Neutrophil (primary cell): ENCODE results near the gene GPC6.
"Not testable (repeated sequence)": the region's sequence is repeated elsewhere in the genome, so short reads cannot be mapped to it uniquely, and the experiment has no call there.

Experiments used
- H3K27ac ChIP-seq: fragments of 200-600 bp; sonication (generic); 2 replicates; pipeline ENCODE4 v1.5.1; 2016; ENCODE audit warnings: mild to moderate bottlenecking, moderate library complexity
- H3K27me3 ChIP-seq: fragments of 200-600 bp; sonication (generic); 2 replicates; pipeline ENCODE4 v1.6.0; 2016; ENCODE audit warnings: mild to moderate bottlenecking
- H3K36me3 ChIP-seq: fragments of 200-600 bp; sonication (generic); 2 replicates; pipeline ENCODE4 v1.5.1; 2017
- H3K4me1 ChIP-seq, 2 experiments: fragments of 200-600 bp in 1 of 2; sonication (generic) in 1 of 2; 1 replicate in 1 of 2; 2 replicates in 1 of 2; pipeline versions ENCODE4 v1.5.1 to v1.6.1; 2013 to 2016; ENCODE audit warnings: low read depth in 1 of 2, low read length in 1 of 2, mild to moderate bottlenecking in 1 of 2, moderate library complexity in 1 of 2; ENCODE audit not compliant: control insufficient read depth in 1 of 2, insufficient read depth in 1 of 2
- H3K4me3 ChIP-seq, 2 experiments: fragments of 200-600 bp in 1 of 2; sonication (generic) in 1 of 2; 1 replicate in 1 of 2; 2 replicates in 1 of 2; pipeline ENCODE4 v1.5.1; 2013 to 2016; ENCODE audit warnings: low read depth in 1 of 2, low read length in 1 of 2, mild to moderate bottlenecking in 1 of 2, moderate library complexity in 1 of 2
- H3K9me3 ChIP-seq: fragments of 200-600 bp; sonication (generic); 2 replicates; pipeline ENCODE4 v1.5.1; 2016
- TF ChIP-seq, protein P1 (sequence below): fragments of 200-600 bp; sonication (generic); IDR thresholded peaks from 2 replicates; pipeline ENCODE4 v1.5.1; 2016; ENCODE audit warnings: antibody characterized with exemption

The GPC6 gene

DNA sequence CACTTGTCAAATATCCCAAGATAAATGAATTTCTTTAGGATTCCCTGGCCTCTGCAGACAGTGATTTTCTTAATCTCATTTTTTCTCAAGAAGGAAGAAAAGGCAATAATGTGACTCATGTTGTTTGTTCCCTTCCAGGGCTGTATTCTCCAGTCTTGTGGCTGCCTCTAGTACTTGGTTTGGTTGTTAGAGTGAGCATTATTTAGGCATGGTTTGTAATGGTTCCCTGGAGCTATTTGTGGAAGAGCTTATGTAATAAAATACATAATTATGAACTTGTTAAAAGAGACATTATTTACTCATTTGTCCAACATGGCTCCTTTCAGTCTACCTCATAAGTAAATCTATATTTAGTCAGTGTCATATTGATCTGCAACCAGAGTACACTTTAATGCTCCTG lies 982.5 kb downstream of the GPC6 start:
- no peaks in the 10 kb centered on the region for H3K36me3 ChIP-seq
- no peak overlapping the region for H3K27ac ChIP-seq
- no peaks in the 10 kb centered on the region for H3K27me3 ChIP-seq
- no peak overlapping the region for H3K4me3 ChIP-seq
- no peaks in the 10 kb centered on the region for H3K9me3 ChIP-seq
- TF ChIP-seq, protein P1, sequence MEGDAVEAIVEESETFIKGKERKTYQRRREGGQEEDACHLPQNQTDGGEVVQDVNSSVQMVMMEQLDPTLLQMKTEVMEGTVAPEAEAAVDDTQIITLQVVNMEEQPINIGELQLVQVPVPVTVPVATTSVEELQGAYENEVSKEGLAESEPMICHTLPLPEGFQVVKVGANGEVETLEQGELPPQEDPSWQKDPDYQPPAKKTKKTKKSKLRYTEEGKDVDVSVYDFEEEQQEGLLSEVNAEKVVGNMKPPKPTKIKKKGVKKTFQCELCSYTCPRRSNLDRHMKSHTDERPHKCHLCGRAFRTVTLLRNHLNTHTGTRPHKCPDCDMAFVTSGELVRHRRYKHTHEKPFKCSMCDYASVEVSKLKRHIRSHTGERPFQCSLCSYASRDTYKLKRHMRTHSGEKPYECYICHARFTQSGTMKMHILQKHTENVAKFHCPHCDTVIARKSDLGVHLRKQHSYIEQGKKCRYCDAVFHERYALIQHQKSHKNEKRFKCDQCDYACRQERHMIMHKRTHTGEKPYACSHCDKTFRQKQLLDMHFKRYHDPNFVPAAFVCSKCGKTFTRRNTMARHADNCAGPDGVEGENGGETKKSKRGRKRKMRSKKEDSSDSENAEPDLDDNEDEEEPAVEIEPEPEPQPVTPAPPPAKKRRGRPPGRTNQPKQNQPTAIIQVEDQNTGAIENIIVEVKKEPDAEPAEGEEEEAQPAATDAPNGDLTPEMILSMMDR, result no peak
- H3K4me1 ChIP-seq, result peaks cover 0 to 7% of the 10 kb centered on the region in 2 experiments

DNA sequence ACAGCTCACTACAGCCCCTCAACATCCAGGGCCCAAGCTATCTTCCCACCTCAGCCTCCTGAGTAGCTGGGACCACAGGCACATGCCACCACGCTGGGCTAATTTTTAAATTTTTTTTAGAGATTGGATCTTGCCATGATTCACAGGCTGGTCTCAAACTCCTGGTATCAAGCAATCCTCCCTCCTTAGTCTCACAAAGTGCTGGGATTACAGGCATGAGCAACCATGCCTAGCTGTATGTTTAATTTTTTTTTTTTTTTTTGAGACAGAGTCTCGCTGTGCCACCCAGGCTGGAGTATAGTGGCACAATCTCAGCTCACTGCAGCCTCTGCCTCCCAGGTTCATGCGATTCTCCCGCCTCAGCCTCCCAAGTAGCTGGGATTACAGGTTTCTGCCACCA lies 983.3 kb downstream of the GPC6 start:
- not testable (repeated sequence) for H3K4me1 ChIP-seq, H3K4me3 ChIP-seq, H3K27me3 ChIP-seq, H3K9me3 ChIP-seq, H3K27ac ChIP-seq, H3K36me3 ChIP-seq

DNA sequence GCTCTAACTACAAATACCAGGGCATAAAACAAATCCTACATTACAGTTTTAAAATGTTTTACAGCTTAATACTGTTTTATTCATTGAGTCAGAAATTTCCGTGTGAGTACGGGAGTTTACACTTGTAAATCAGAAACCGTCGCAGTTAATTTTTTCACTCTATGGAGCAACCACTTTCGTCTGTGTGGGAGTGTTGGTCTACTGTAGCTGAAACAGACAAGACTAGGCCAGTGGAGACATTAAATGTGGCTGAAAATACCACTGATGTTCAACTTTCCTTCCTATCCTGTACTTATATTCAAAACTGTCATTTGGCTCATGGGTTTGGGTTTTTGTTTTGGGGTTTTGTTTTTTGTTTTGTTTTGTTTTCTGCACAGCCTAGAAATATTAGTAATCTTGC lies 984.2 kb downstream of the GPC6 start:
- H3K9me3 ChIP-seq, result no peaks in the 10 kb centered on the region
- TF ChIP-seq, protein P1, result no peak
- H3K27ac ChIP-seq, result no peak overlapping the region
- H3K27me3 ChIP-seq, result no peaks in the 10 kb centered on the region
- H3K4me1 ChIP-seq, result peaks cover 0 to 3% of the 10 kb centered on the region in 2 experiments
- H3K4me3 ChIP-seq, result no peak overlapping the region
- H3K36me3 ChIP-seq, result no peaks in the 10 kb centered on the region

DNA sequence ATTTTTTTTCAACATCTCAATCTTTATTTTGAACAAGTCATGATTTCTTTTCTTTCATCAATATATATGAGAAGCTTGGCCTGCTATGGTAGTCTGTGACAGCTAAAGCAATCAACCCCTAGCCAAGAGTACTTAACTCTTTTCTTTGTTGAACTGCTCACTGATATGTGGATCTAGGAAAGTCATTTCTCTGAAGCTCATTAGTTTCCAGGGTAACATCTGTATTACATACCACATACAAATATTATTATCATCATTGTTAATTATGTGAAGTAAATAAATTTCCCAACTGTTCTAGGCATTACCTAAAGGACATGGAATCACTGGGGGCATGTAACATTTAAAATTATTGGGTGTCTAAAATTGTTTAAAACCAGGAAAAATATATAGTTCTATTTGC lies 985.6 kb downstream of the GPC6 start:
- H3K4me3 ChIP-seq, result no peak overlapping the region
- TF ChIP-seq, protein P1, result no peak
- no peaks in the 10 kb centered on the region for H3K9me3 ChIP-seq
- no peaks in the 10 kb centered on the region for H3K27me3 ChIP-seq
- no peaks in the 10 kb centered on the region for H3K36me3 ChIP-seq
- H3K27ac ChIP-seq, result no peak overlapping the region
- no peaks in the 10 kb centered on the region for H3K4me1 ChIP-seq

DNA sequence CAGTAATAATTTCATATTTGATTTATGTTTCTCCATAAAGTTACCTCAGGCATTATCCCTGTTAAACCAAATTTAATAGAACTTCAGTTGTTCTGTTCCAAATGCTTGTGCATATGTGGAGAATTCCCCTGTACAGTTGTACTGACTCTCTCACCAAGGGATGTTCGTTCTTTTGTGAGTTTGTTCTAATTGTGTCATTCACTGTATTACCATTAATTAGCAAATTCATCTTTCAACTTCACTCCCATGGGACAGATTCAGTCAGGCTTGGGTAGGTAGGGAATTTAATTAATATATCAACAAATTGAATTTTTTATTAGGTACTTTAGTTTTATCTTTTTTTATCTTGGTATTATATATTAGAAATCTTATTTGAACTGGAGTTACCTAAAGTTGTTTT lies 987.5 kb downstream of the GPC6 start:
- Histone ChIP-seq H3K4me1 (no peaks in the 10 kb centered on the region), H3K27ac (no peak overlapping the region), H3K9me3 (no peaks in the 10 kb centered on the region), H3K36me3 (no peaks in the 10 kb centered on the region), H3K27me3 (no peaks in the 10 kb centered on the region), H3K4me3 (no peak overlapping the region)
- TF ChIP-seq, protein P1, result no peak

DNA sequence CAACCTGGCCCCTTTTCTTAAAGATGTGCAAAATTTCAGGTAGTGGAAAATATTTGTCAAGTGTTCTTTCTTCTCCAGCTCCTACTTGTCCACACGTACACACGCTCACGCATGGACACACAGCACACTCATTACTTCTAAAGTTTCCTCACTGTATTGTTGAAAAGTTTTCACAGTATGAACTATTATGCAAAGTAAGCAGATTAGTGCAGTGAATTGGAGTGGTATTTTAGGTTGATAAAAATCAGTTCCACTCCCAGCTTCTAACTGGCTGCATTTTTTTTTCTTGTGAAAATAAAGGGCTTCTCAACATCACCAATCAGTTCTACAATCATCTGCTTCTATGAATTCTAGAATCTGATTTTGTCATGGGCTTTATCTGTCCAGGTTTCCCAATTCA lies 988.4 kb downstream of the GPC6 start:
- TF ChIP-seq, protein P1, result no peak
- H3K9me3 ChIP-seq, result no peaks in the 10 kb centered on the region

More for the DNA sequence above, 988.4 kb downstream of the GPC6 start:
- Histone ChIP-seq H3K4me3 (no peak overlapping the region), H3K27me3 (no peaks in the 10 kb centered on the region), H3K4me1 (no peaks in the 10 kb centered on the region), H3K27ac (no peak overlapping the region), H3K36me3 (no peaks in the 10 kb centered on the region)
